GM10266 (cell line): ENCODE data around the gene NBAS.
"Not testable (repeated sequence)": the region's sequence is repeated elsewhere in the genome, so short reads cannot be mapped to it uniquely, and the experiment has no call there.

Experiments used
- DNase-seq: peaks from one replicate; pipeline ENCODE4 v3.0.0; 2012; ENCODE audit errors: extremely low spot score
- TF ChIP-seq, protein P1 (sequence below): IDR thresholded peaks from 2 replicates; pipeline ENCODE4 v1.5.1; 2012; ENCODE audit warnings: mild to moderate bottlenecking, low read depth; ENCODE audit not compliant: control insufficient read depth, insufficient read depth; ENCODE audit errors: missing control alignments

NBAS gene

DNA sequence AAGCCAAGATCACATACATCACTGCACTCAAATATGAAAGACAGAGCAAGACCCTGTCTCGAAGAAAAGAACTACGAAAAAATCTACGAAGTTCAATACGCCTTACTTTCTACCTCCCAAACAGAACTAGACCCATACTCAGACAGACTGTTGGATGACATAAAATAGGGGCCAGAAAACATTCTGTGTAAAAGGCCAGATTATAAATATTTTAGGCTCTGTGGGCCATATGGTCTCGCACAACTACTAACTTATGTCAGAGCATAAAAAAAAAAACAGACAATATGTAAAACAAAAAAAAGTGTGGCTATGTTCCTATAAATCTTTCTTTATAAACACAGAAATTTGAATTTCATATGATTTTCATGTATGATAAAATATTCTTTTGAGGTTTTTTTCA lies 40.8 kb downstream of the NBAS start:
- TF ChIP-seq, protein P1, sequence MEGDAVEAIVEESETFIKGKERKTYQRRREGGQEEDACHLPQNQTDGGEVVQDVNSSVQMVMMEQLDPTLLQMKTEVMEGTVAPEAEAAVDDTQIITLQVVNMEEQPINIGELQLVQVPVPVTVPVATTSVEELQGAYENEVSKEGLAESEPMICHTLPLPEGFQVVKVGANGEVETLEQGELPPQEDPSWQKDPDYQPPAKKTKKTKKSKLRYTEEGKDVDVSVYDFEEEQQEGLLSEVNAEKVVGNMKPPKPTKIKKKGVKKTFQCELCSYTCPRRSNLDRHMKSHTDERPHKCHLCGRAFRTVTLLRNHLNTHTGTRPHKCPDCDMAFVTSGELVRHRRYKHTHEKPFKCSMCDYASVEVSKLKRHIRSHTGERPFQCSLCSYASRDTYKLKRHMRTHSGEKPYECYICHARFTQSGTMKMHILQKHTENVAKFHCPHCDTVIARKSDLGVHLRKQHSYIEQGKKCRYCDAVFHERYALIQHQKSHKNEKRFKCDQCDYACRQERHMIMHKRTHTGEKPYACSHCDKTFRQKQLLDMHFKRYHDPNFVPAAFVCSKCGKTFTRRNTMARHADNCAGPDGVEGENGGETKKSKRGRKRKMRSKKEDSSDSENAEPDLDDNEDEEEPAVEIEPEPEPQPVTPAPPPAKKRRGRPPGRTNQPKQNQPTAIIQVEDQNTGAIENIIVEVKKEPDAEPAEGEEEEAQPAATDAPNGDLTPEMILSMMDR, result no peak
- no peak for DNase-seq

DNA sequence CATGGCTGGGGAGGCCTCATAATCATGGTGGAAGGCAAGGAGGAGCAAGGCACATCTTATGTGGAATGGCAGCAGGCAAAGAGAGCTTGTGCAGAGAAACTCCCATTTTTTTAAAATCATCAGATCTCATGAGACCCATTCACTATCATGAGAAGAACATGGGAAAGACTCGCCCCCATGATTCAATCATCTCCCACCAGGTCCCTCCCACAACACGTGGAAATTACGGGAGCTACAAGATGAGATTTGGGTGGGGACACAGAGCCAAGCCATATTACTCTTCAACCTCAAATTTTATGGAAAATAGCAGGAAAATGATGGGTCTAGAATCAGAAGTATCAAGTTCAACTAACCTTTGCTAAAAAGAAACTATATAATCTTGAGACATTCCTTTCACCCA lies 42.4 kb downstream of the NBAS start:
- not testable (repeated sequence) for DNase-seq

DNA sequence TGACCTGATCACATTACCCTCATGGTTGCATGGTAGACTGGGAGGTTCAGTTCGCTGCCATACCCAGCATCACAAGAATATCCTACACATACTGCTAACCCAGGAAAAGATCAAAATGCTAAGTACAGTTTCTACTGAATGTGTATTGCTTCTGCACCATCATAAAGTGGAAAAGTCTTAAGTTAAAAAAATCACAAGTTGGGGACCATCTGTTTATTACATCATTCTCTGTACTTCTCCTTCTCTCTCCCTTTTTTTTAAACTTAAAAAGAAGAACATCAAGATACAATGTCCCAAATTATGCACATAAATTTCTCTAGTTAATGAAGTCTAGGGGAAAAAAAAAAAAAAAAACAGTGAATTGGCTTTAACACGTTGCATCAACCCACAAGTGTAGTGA lies 43.3 kb downstream of the NBAS start:
- TF ChIP-seq, protein P1, result no peak
- no peak for DNase-seq

DNA sequence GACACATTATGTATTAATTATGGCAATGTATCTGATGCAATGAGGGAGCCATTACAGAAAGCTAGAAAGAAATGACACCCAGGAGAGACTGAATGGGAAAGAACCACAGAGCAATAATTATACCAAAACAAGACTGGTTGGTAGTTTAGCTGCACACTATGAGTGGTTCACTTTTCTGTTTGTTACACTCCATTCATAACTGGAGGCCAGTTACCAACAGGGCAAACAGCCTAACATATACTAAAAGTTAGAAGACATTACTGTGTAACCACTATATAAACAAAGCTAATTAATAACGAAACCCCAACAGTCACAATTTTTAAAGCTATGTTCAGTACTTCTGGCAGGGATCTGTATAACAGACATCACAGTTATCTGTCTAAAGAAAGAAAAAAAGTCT lies 49.4 kb downstream of the NBAS start:
- no peak for DNase-seq
- TF ChIP-seq, protein P1, result no peak

DNA sequence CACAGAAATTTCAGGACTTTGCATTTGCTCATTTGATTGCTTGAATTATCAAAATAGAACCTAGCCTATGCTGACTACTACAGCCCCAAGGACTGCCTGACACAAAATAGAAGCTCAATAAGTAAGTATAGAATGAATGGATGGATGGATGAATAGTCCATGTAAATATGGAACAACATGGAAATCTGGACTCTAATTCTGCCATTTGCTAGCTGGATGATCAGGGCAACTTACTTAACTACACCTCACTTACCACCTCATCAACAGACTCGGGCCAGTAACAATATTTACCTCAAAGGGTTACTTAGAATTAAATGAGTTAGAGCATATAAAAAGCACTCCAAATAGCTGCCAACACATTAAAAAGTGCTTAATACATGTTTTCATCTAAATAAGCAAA lies 50.6 kb downstream of the NBAS start:
- no peak for DNase-seq
- TF ChIP-seq, protein P1, result no peak

DNA sequence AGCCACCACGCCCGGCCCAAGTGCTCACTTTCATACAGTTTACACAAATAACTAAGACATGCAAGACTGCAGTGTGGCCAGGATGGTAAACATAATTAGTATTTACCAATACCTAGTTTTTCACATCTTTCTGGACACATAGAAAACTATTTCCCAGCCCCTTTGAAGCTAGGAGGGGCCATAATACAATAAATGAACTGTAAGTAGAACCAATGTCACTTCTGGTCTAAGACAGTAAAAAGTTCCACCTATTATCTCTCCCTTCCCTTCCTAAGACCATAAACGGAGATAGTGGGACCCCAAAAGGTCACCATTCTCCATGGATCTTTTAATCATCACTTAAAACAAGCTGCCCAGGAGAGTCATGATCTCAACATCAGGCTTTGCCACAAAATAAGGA lies 51.0 kb downstream of the NBAS start:
- TF ChIP-seq, protein P1, result no peak

DNA sequence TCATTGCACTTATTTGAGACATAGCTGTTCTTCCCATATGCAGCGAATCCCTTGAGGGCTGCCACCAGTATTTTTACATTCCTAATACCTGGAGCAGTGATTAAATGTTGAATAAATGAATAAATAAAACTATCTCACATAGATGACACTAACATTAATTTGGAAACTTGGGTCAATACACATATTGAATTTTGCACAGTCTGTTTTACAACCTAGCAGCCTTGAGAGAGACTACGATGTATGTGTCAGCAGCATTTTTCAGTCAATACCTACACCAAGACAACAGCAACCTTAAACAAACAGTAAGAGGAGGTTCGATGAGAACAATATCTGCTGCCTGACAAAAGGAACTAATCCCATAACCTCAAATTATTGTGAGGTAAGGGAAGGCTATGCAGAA lies 53.4 kb downstream of the NBAS start:
- TF ChIP-seq, protein P1, result no peak
- no peak for DNase-seq

More for the DNA sequence above, 51.0 kb downstream of the NBAS start:
- DNase-seq, result no peak

DNA sequence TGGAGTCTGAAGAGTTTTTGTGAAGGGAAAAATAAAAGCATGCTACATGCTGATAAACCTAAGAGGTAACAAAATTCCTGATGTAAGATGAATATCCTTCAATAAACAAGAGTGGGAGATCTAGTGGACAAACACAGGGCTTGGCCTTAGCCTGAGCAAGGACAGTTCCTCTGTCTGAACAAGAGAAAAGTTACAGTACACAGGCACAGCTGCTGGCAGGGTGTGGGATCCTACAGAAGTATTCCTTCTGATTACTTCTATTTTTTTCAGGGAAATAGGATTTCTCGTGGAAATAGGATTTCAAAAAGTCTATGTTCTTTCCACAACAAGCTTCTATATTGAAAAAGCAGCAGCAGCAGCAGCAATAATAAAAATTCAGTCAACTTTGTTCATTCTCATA lies 54.1 kb downstream of the NBAS start:
- TF ChIP-seq, protein P1, result no peak
- no peak for DNase-seq
